CD8-positive, alpha-beta memory T cell (primary cell): Measurements from ENCODE around the gene RABGGTB. TPM values are rescaled to one million over a fixed set of nuclear protein-coding genes. Genes with fewer than 3 reads are reported as not detected.
"Not testable (repeated sequence)": the region's sequence is repeated elsewhere in the genome, so short reads cannot be mapped to it uniquely, and the experiment has no call there.

Source experiments
- CTCF ChIA-PET: fragments of 350-600 bp; sonication (Branson Sonifier 250); formaldehyde crosslinking; loops from one replicate; lab custom pipeline; 2021; ENCODE audit warnings: antibody characterized with exemption; lab: Charles Lee
- POLR2A ChIA-PET: fragments of 350-600 bp; sonication (Branson Sonifier 250); formaldehyde crosslinking; loops from one replicate; lab custom pipeline; 2021; ENCODE audit warnings: antibody characterized with exemption; lab: Charles Lee
- DNase-seq, 5 donors: peaks; one replicate each; pipeline versions ENCODE4 v3.0.0 to v3.0.0-alpha.2; 2020 to 2022; ENCODE audit warnings: mixed read lengths in 1 of 5
- H3K27ac ChIP-seq: one replicate; pipeline ENCODE4 v1.7.0; 2013; ENCODE audit warnings: low read depth, mild to moderate bottlenecking, low read length, moderate library complexity
- H3K27me3 ChIP-seq: 2 replicates; pipeline ENCODE4 v1.7.0; 2013; ENCODE audit warnings: low read length, mild to moderate bottlenecking; ENCODE audit not compliant: insufficient read depth, poor library complexity, severe bottlenecking
- H3K36me3 ChIP-seq: 2 replicates; pipeline ENCODE4 v1.7.0; 2013; ENCODE audit warnings: mild to moderate bottlenecking, low read length, moderate library complexity; ENCODE audit not compliant: insufficient read depth
- H3K4me1 ChIP-seq: 2 replicates; pipeline ENCODE4 v1.7.0; 2013; ENCODE audit warnings: mild to moderate bottlenecking, low read length, moderate library complexity; ENCODE audit not compliant: insufficient read depth
- H3K4me3 ChIP-seq: 2 replicates; pipeline ENCODE4 v1.7.0; 2013; ENCODE audit warnings: mild to moderate bottlenecking, low read length
- H3K9me3 ChIP-seq: 2 replicates; pipeline ENCODE4 v1.7.0; 2013; ENCODE audit warnings: mild to moderate bottlenecking, low read length
- H3K27ac Mint-ChIP-seq, 8 donors: one replicate each; pipeline ENCODE4 v1.8.0; 2020 to 2021; ENCODE audit warnings: mixed read lengths in 8 of 8, mild to moderate bottlenecking in 6 of 8, inconsistent platforms in 3 of 8, moderate library complexity in 3 of 8
- H3K27me3 Mint-ChIP-seq, 2 donors: one replicate each; pipeline ENCODE4 v1.8.0; 2020 to 2021; ENCODE audit warnings: mixed read lengths in 2 of 2, mild to moderate bottlenecking in 1 of 2, moderate library complexity in 1 of 2
- H3K36me3 Mint-ChIP-seq, 3 donors: one replicate each; pipeline ENCODE4 v1.8.0; 2020 to 2021; ENCODE audit warnings: mixed read lengths in 3 of 3, inconsistent platforms in 1 of 3, mild to moderate bottlenecking in 1 of 3
- H3K4me1 Mint-ChIP-seq, 3 donors: one replicate each; pipeline ENCODE4 v1.8.0; 2020 to 2021; ENCODE audit warnings: mixed read lengths in 3 of 3, inconsistent platforms in 1 of 3, mild to moderate bottlenecking in 1 of 3
- H3K4me3 Mint-ChIP-seq, 7 donors: one replicate each; pipeline ENCODE4 v1.8.0; 2020 to 2021; ENCODE audit warnings: mixed read lengths in 7 of 7, mild to moderate bottlenecking in 6 of 7, moderate library complexity in 4 of 7, inconsistent platforms in 2 of 7
- H3K9me3 Mint-ChIP-seq, 5 donors: one replicate each; pipeline ENCODE4 v1.8.0; 2020 to 2022; ENCODE audit warnings: mixed read lengths in 5 of 5, mild to moderate bottlenecking in 3 of 5, moderate library complexity in 2 of 5, inconsistent platforms in 1 of 5
- polyA plus RNA-seq: library from polyadenylated mRNA; unstranded; fragments of 300-500 nt; fragmentation: Illumina TruSeq; gene quantifications from one replicate; pipeline ENCODE4 v1.2.3, GENCODE V29; 2021
- total RNA-seq, 2 experiments: library from RNA; stranded (reverse); gene quantifications; one replicate each; pipeline ENCODE4 v1.2.3, GENCODE V29; 2021

RABGGTB gene
- total and polyA plus RNA-seq, 3 experiments from 2014 or later, result 7.5 to 212 (median 208) TPM

GRCh38 chr1:75796376-75797272 is 10.6 kb downstream of the RABGGTB start, which contains the start of gene MSH4:
Gene MSH4 (plus strand): TSS chr1:75796882. CDS start chr1:75796986, 104 bp downstream.
- H3K4me3 ChIP-seq, result no peak within 1 kb of the TSS
- H3K9me3 ChIP-seq, result no peaks in the 10 kb centered on the region
- Mint-ChIP-seq H3K4me1 (peaks cover 4 to 30% (median 24%) of the 10 kb centered on the region in 3 donors), H3K27ac (peak within 1 kb of the TSS in 4 of 8 donors; percentile 3 to 48 (median 13)), H3K36me3 (peaks cover 6 to 64% (median 18%) of the 10 kb centered on the region in 3 donors), H3K27me3 (no peaks in the 10 kb centered on the region), H3K4me3 (no peak within 1 kb of the TSS), H3K9me3 (no peaks in the 10 kb centered on the region)
- peaks cover 22% of the 10 kb centered on the region for H3K36me3 ChIP-seq
- no peak within 1 kb of the TSS for H3K27ac ChIP-seq
- no peaks in the 10 kb centered on the region for H3K27me3 ChIP-seq
- ChIA-PET CTCF (no interaction called here), POLR2A (interaction anchor here (1.3 kb wide), 1 partner anchor 10 kb away, joined by 3 read pairs; no protein-coding TSS in a partner anchor)
- H3K4me1 ChIP-seq, result no peaks in the 10 kb centered on the region
- no peak for DNase-seq

- H3K36me3 ChIP-seq, result peaks cover 16% of the 10 kb centered on the region
- Mint-ChIP-seq H3K4me3 (no peak overlapping the region), H3K27ac (peak overlapping the region in 1 of 8 donors; percentile 3), H3K27me3 (no peaks in the 10 kb centered on the region), H3K9me3 (no peaks in the 10 kb centered on the region), H3K4me1 (peaks cover 2 to 25% (median 18%) of the 10 kb centered on the region in 3 donors), H3K36me3 (peaks cover 4 to 59% (median 16%) of the 10 kb centered on the region in 3 donors)
- no peak overlapping the region for H3K27ac ChIP-seq
- H3K9me3 ChIP-seq, result no peaks in the 10 kb centered on the region
- no peak for DNase-seq
- H3K27me3 ChIP-seq, result no peaks in the 10 kb centered on the region
- no peaks in the 10 kb centered on the region for H3K4me1 ChIP-seq
- H3K4me3 ChIP-seq, result no peak overlapping the region
- CTCF ChIA-PET, result no interaction called here
- POLR2A ChIA-PET, result interaction anchor here (1.3 kb wide), 1 partner anchor 11 kb away, joined by 3 read pairs; no protein-coding TSS in a partner anchor
These were observed 11.2 kb downstream of the RABGGTB start for GRCh38 chr1:75797273-75797588.

GRCh38 chr1:75797606-75798216 is 11.7 kb downstream of the RABGGTB start:
- Mint-ChIP-seq H3K27ac (peak overlapping the region in 3 of 8 donors; percentile 10 to 74 (median 31)), H3K9me3 (no peaks in the 10 kb centered on the region), H3K4me1 (peaks cover 2 to 21% (median 15%) of the 10 kb centered on the region in 3 donors), H3K36me3 (peaks cover 4 to 54% (median 16%) of the 10 kb centered on the region in 3 donors), H3K27me3 (no peaks in the 10 kb centered on the region), H3K4me3 (no peak overlapping the region)
- Histone ChIP-seq H3K27ac (no peak overlapping the region), H3K4me3 (no peak overlapping the region), H3K4me1 (no peaks in the 10 kb centered on the region), H3K27me3 (no peaks in the 10 kb centered on the region), H3K36me3 (peaks cover 12% of the 10 kb centered on the region), H3K9me3 (no peaks in the 10 kb centered on the region)
- ChIA-PET POLR2A (interaction anchor here (1.3 kb wide), 1 partner anchor 11 kb away, joined by 3 read pairs; no protein-coding TSS in a partner anchor), CTCF (no interaction called here)
- no peak for DNase-seq

- H3K4me1 ChIP-seq, H3K9me3 Mint-ChIP-seq, H3K27me3 Mint-ChIP-seq, POLR2A ChIA-PET, H3K4me3 Mint-ChIP-seq, H3K4me1 Mint-ChIP-seq, H3K27me3 ChIP-seq, CTCF ChIA-PET, H3K36me3 ChIP-seq, H3K9me3 ChIP-seq, H3K27ac Mint-ChIP-seq, H3K27ac ChIP-seq, DNase-seq, H3K4me3 ChIP-seq: not testable (repeated sequence)
- H3K36me3 Mint-ChIP-seq, result peaks cover 0 to 17% (median 6%) of the 10 kb centered on the region in 3 donors
These were observed 15.4 kb downstream of the RABGGTB start for GRCh38 chr1:75801480-75801879.

GRCh38 chr1:75808921-75809320 is 22.9 kb downstream of the RABGGTB start:
- ChIA-PET POLR2A (no interaction called here), CTCF (no interaction called here)
- Mint-ChIP-seq H3K4me3 (no peak overlapping the region), H3K27ac (no peak overlapping the region), H3K9me3 (no peaks in the 10 kb centered on the region), H3K4me1 (no peaks in the 10 kb centered on the region), H3K36me3 (no peaks in the 10 kb centered on the region), H3K27me3 (no peaks in the 10 kb centered on the region)
- Histone ChIP-seq H3K36me3 (no peaks in the 10 kb centered on the region), H3K9me3 (no peaks in the 10 kb centered on the region), H3K27me3 (no peaks in the 10 kb centered on the region), H3K27ac (no peak overlapping the region), H3K4me1 (no peaks in the 10 kb centered on the region), H3K4me3 (no peak overlapping the region)
- DNase-seq, result no peak

- H3K27me3 Mint-ChIP-seq, POLR2A ChIA-PET, H3K36me3 Mint-ChIP-seq, H3K27ac Mint-ChIP-seq, H3K4me3 Mint-ChIP-seq, H3K4me3 ChIP-seq, H3K36me3 ChIP-seq, H3K27ac ChIP-seq, CTCF ChIA-PET, DNase-seq, H3K9me3 ChIP-seq, H3K27me3 ChIP-seq, H3K4me1 Mint-ChIP-seq, H3K9me3 Mint-ChIP-seq, H3K4me1 ChIP-seq: not testable (repeated sequence)
These were observed 24.1 kb downstream of the RABGGTB start for GRCh38 chr1:75810113-75810512.

- Mint-ChIP-seq H3K4me1 (no peaks in the 10 kb centered on the region), H3K9me3 (no peaks in the 10 kb centered on the region), H3K27ac (no peak overlapping the region), H3K36me3 (no peaks in the 10 kb centered on the region), H3K27me3 (no peaks in the 10 kb centered on the region), H3K4me3 (no peak overlapping the region)
- Histone ChIP-seq H3K4me3 (no peak overlapping the region), H3K27ac (no peak overlapping the region), H3K27me3 (no peaks in the 10 kb centered on the region), H3K9me3 (no peaks in the 10 kb centered on the region), H3K36me3 (no peaks in the 10 kb centered on the region), H3K4me1 (no peaks in the 10 kb centered on the region)
- POLR2A ChIA-PET, result no interaction called here
- CTCF ChIA-PET, result no interaction called here
- no peak for DNase-seq
These were observed 25.3 kb downstream of the RABGGTB start for GRCh38 chr1:75811211-75811981.
